ENCODE data around the gene KIF13A. TPM values are rescaled to one million over a fixed set of nuclear protein-coding genes. Genes with fewer than 3 reads are reported as not detected.

KIF13A gene
- 35.7 and 47.0 TPM in 2 replicates for total RNA-seq

DNA sequence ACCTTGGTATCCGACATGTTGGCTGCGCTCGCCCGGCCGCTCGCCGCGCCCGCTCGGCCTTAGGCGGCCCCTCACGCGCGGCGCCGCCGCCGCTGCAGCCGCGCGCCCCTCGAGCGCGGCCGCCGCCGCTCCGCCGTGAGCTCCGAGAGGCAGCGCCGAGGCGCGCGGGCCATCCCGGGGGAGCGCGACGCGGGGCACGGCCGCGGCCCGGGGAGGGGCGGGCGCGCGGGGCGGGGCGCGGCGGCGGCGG lies at the start of gene KIF13A:
Gene KIF13A (minus strand): TSS at position 189 of the 250 bp plus-strand sequence. CDS start 172 bp downstream, at position 17.

Small RNAs within 50 kb of the gene (small RNA-seq; reads per million reads assigned to genes)
- not detected for gene RF00019 (ENCODE audit: low replicate concordance)
- 4.7 reads per million, percentile 87 among the genes with 10 or more reads in this experiment for gene RNA5SP204 (ENCODE audit: low replicate concordance)

Other genes with a start within 250 kb of the KIF13A start
- gene NHLRC1, start 135.0 kb upstream of the KIF13A start, total RNA-seq = 2.0 and 2.4 TPM in 2 replicates
- 8.8 and 13.0 TPM in 2 replicates for gene TPMT, start 167.4 kb upstream of the KIF13A start, total RNA-seq
- gene KDM1B, start 167.8 kb upstream of the KIF13A start, total RNA-seq = 11.2 and 18.3 TPM in 2 replicates

All from placental pericyte (primary cell).